RWPE2 (cell line): Measurements from ENCODE around the gene UBL4B.

Source experiments
- ATAC-seq: fragments of 200-7000 bp; cut with Tn5 transposase; 3 replicates; pipeline ENCODE4 v1.9.1; 2021; ENCODE audit warnings: low read depth
- DNase-seq: peaks from one replicate; pipeline ENCODE4 v3.0.0-alpha.2; 2020; ENCODE audit warnings: low spot score
- H3K27ac ChIP-seq: fragments of 450-650 bp; 2 replicates; pipeline ENCODE4 v1.5.1; 2017; ENCODE audit warnings: mild to moderate bottlenecking; ENCODE audit not compliant: poor library complexity, severe bottlenecking
- H3K27me3 ChIP-seq: fragments of 250-450 bp; sonication (Bioruptor Pico); 2 replicates; pipeline ENCODE4 v1.5.1; 2021; ENCODE audit warnings: mild to moderate bottlenecking, moderate library complexity; ENCODE audit not compliant: insufficient read depth, poor library complexity, severe bottlenecking
- H3K36me3 ChIP-seq: fragments of 250-450 bp; sonication (Bioruptor Pico); 2 replicates; pipeline ENCODE4 v1.5.1; 2020; ENCODE audit warnings: low read depth, mild to moderate bottlenecking, moderate library complexity
- H3K4me1 ChIP-seq: fragments of 250-450 bp; sonication (Bioruptor Pico); 2 replicates; pipeline ENCODE4 v1.5.1; 2021; ENCODE audit warnings: mild to moderate bottlenecking, moderate library complexity; ENCODE audit not compliant: insufficient read depth, poor library complexity, severe bottlenecking
- H3K4me3 ChIP-seq: fragments of 250-450 bp; sonication (Bioruptor Pico); 2 replicates; pipeline ENCODE4 v1.5.1; 2021; ENCODE audit warnings: mild to moderate bottlenecking, moderate library complexity; ENCODE audit not compliant: severe bottlenecking
- H3K9me3 ChIP-seq: fragments of 250-450 bp; sonication (Bioruptor Pico); 2 replicates; pipeline ENCODE4 v1.5.1; 2021; ENCODE audit warnings: mild to moderate bottlenecking, moderate library complexity; ENCODE audit not compliant: severe bottlenecking
- TF ChIP-seq, protein P1 (sequence below): fragments of 450-650 bp; IDR thresholded peaks from one replicate; pipeline ENCODE4 v1.5.1; 2017; ENCODE audit warnings: mild to moderate bottlenecking, moderate library complexity; ENCODE audit not compliant: poor library complexity, severe bottlenecking

The UBL4B gene

DNA sequence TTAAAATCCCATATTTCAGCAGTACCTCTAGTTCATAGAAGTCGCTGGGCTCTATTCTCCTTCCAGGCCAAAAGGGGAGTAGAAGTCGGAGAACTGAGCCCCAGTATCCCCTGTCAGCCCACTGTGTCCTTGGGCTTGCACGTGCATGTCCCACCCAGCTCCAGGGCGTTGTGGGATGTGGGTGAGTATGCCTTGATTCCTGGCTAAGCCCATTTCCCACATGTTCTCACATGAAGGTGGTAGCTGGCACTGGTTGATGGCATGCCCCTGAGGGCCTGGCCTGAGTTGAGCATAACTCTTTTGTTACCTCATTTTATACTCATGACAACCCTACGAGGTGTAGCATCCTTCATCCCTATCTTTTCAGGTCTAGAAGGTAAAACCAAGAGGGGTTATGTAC lies 46.0 kb downstream of the UBL4B start:
- TF ChIP-seq, protein P1, sequence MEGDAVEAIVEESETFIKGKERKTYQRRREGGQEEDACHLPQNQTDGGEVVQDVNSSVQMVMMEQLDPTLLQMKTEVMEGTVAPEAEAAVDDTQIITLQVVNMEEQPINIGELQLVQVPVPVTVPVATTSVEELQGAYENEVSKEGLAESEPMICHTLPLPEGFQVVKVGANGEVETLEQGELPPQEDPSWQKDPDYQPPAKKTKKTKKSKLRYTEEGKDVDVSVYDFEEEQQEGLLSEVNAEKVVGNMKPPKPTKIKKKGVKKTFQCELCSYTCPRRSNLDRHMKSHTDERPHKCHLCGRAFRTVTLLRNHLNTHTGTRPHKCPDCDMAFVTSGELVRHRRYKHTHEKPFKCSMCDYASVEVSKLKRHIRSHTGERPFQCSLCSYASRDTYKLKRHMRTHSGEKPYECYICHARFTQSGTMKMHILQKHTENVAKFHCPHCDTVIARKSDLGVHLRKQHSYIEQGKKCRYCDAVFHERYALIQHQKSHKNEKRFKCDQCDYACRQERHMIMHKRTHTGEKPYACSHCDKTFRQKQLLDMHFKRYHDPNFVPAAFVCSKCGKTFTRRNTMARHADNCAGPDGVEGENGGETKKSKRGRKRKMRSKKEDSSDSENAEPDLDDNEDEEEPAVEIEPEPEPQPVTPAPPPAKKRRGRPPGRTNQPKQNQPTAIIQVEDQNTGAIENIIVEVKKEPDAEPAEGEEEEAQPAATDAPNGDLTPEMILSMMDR, result no peak
- Histone ChIP-seq H3K27me3 (peaks cover 3% of the 10 kb centered on the region), H3K27ac (no peak overlapping the region), H3K4me3 (no peak overlapping the region), H3K36me3 (no peaks in the 10 kb centered on the region), H3K9me3 (no peaks in the 10 kb centered on the region), H3K4me1 (no peaks in the 10 kb centered on the region)
- no peak for DNase-seq
- ATAC-seq, result no peak

DNA sequence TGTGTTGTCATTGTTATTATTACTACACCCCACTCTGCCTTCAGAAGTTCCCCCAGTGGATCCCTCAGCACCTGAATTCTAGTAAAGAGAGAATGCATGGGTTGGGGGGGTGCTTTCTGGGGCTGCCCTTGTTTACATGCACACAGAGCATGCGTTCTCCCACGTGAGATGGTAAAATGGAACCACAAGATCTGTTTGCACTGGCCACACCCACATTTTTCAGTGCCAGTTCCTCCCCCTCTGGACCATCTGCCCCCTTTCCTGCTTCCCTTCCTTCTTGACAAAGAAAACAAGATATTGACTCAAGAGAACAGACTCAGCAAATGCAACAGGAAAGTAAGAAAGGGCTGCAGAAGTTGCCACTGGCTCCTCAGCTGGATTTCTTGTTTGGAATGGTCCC lies 46.9 kb downstream of the UBL4B start:
- ATAC-seq (no peak), DNase-seq (no peak)
- no peak overlapping the region for H3K4me3 ChIP-seq
- H3K4me1 ChIP-seq, result no peaks in the 10 kb centered on the region
- H3K36me3 ChIP-seq, result no peaks in the 10 kb centered on the region
- H3K27ac ChIP-seq, result no peak overlapping the region
- TF ChIP-seq, protein P1, result no peak
- H3K27me3 ChIP-seq, result peaks cover 2% of the 10 kb centered on the region
- H3K9me3 ChIP-seq, result no peaks in the 10 kb centered on the region

DNA sequence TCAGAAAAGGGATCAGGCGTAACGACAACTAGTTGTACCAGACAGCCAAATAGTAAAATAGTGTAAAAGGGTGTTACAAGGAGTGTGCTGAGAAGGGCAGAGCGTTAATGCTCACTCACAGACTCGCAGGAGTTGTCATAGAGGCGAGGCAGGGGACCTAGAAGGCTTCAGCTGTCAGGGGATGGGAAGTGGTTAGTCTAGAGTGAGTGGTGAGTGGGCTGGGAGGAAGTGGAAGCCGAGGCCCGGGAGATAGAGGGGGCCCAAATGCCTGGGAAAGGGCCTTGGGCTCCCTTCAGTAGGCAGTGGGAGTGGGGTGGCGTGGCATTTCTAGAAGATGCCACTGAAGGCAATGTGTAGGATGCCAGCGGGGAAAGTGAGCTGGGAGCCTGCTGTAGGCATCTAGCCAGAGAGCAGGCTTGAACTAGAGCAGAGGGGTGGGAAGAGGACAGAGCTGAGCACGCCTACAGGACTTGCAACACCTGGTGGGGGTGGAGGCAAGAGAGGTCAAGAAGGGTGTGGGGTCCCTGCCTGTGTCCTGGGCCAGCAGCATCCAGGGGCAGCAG lies 48.4 kb downstream of the UBL4B start:
- no peak overlapping the region for H3K4me3 ChIP-seq
- ATAC-seq (no peak), DNase-seq (no peak)
- H3K9me3 ChIP-seq, result no peaks in the 10 kb centered on the region
- H3K4me1 ChIP-seq, result no peaks in the 10 kb centered on the region
- TF ChIP-seq, protein P1, result no peak
- no peak overlapping the region for H3K27ac ChIP-seq
- no peaks in the 10 kb centered on the region for H3K27me3 ChIP-seq
- H3K36me3 ChIP-seq, result no peaks in the 10 kb centered on the region

DNA sequence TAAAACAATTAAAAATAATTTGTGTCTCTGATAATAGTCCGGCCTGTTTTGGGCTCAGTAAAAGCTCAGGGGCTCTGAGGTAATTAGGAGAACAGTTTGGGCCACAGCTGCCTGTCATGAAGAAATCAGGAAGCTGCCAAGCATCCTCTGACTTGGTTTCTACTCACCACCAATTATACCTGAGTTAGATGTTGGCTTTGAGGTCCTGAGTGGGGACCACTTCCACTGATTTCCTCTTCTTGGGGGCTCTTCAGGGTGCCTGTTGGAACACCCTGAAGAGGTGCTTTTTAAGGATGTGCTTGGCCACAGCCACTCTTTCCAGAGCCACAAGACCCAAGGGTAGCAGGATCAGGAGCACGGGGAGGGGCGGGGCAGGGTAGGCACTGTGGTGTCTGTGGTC lies 48.9 kb downstream of the UBL4B start:
- DNase-seq (no peak), ATAC-seq (no peak)
- TF ChIP-seq, protein P1, result no peak
- no peaks in the 10 kb centered on the region for H3K4me1 ChIP-seq
- no peak overlapping the region for H3K4me3 ChIP-seq
- no peaks in the 10 kb centered on the region for H3K36me3 ChIP-seq
- H3K9me3 ChIP-seq, result no peaks in the 10 kb centered on the region
- no peak overlapping the region for H3K27ac ChIP-seq
- no peaks in the 10 kb centered on the region for H3K27me3 ChIP-seq

DNA sequence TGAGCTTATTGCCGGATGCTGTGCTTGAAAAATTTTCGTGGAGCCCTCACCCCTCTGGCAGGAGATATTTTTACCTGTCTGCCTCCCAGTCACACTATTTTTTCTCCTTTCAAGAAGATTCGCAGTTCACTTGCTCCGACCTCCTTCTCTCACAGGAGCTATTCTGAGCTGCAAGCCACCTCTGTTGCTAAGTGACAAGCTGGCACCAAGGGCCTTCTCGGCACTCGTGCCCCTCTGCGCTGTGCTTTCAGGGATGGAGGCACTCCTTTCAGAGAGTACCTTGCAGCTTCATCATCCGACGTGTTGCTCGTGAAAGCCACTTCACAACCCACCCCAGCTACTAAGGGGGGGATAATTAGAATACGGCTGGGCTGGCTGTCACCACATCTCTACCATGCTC lies 49.6 kb downstream of the UBL4B start:
- ATAC-seq, result no peak
- DNase-seq, result no peak
- H3K36me3 ChIP-seq, result no peaks in the 10 kb centered on the region
- no peaks in the 10 kb centered on the region for H3K4me1 ChIP-seq
- TF ChIP-seq, protein P1, result no peak
- H3K9me3 ChIP-seq, result no peaks in the 10 kb centered on the region
- no peaks in the 10 kb centered on the region for H3K27me3 ChIP-seq
- no peak overlapping the region for H3K4me3 ChIP-seq
- no peak overlapping the region for H3K27ac ChIP-seq
